HepG2 (cell line): ENCODE data around the gene BANP. TPM values are rescaled to one million over a fixed set of nuclear protein-coding genes. Genes with fewer than 3 reads are reported as not detected.

Experiments
- ERF ChIP-seq: IDR thresholded peaks from 2 replicates; pipeline ENCODE4 v1.6.1; 2018; ENCODE audit warnings: missing biosample characterization, missing genetic modification reagents
- KAT2B ChIP-seq: fragments of 150-350 bp; IDR thresholded peaks from 2 replicates; pipeline ENCODE4 v1.6.1; 2014; ENCODE audit warnings: low read depth, low read length, borderline replicate concordance
- KAT7 ChIP-seq: IDR thresholded peaks from 2 replicates; pipeline ENCODE4 v1.6.1; 2018; ENCODE audit warnings: borderline replicate concordance, missing compliant biosample characterization
- NR3C1 ChIP-seq: sonication (generic); formaldehyde crosslinking; IDR thresholded peaks from 2 replicates; pipeline ENCODE4 v1.4.0; 2020; ENCODE audit warnings: missing genetic modification reagents
- RARG ChIP-seq: sonication (generic); formaldehyde crosslinking; IDR thresholded peaks from 2 replicates; pipeline ENCODE4 v1.4.0; 2020; ENCODE audit warnings: low read depth, mild to moderate bottlenecking, missing genetic modification reagents
- ZNF317 ChIP-seq: sonication (generic); formaldehyde crosslinking; IDR thresholded peaks from 2 replicates; pipeline ENCODE4 v1.5.0; 2020; ENCODE audit warnings: mild to moderate bottlenecking, missing genetic modification reagents
- ZNF550 ChIP-seq: sonication (generic); formaldehyde crosslinking; IDR thresholded peaks from 2 replicates; pipeline ENCODE4 v1.4.0; 2020; ENCODE audit warnings: mild to moderate bottlenecking, missing genetic modification reagents, borderline replicate concordance
- ZNF766 ChIP-seq: sonication (generic); formaldehyde crosslinking; IDR thresholded peaks from 2 replicates; pipeline ENCODE4 v1.5.0; 2020; ENCODE audit warnings: missing genetic modification reagents, borderline replicate concordance
- ZSCAN21 ChIP-seq: sonication (generic); formaldehyde crosslinking; IDR thresholded peaks from 2 replicates; pipeline ENCODE4 v1.8.0; 2022; ENCODE audit warnings: mild to moderate bottlenecking, missing genetic modification reagents, moderate library complexity, borderline replicate concordance
- polyA plus RNA-seq, 8 experiments: library from polyadenylated mRNA; depleted of rRNA in 3 of 8; stranded (reverse) in 7 of 8; unstranded in 1 of 8; fragments of >200 nt; fragmentation: Illumina TruSeq in 4 of 8; extraction: Trizol in 4 of 8; gene quantifications; 2 replicates each; pipeline versions ENCODE4 v1.2.1 to v1.2.3, GENCODE V29; 2011 to 2016; ENCODE audit warnings: low read depth in 4 of 8, missing spikeins in 1 of 8, mixed read lengths in 1 of 8; ENCODE audit not compliant: insufficient read depth in 1 of 8
- total RNA-seq, 5 experiments: library from RNA; depleted of rRNA; stranded (reverse); fragments of >200 nt; fragmentation: Illumina TruSeq; extraction: Trizol; gene quantifications; 2 replicates each; pipeline ENCODE4 v1.2.3, GENCODE V29; 2016; ENCODE audit warnings: low read depth in 1 of 5
- TF ChIP-seq, protein P1 (sequence below): sonication (generic); formaldehyde crosslinking; IDR thresholded peaks from 2 replicates; pipeline ENCODE4 v1.5.1; 2020; ENCODE audit warnings: mild to moderate bottlenecking, missing genetic modification reagents, moderate library complexity
- TF ChIP-seq, protein P2 (sequence below), 2 experiments: sonication (generic) in 1 of 2; formaldehyde crosslinking in 1 of 2; IDR thresholded peaks; 2 replicates each; pipeline versions ENCODE4 v1.4.0 to v1.6.1; 2018 to 2020; ENCODE audit warnings: missing genetic modification reagents in 2 of 2, borderline replicate concordance in 1 of 2, low read depth in 1 of 2, mild to moderate bottlenecking in 1 of 2, missing biosample characterization in 1 of 2
- TF ChIP-seq, protein P3 (sequence below): sonication (generic); formaldehyde crosslinking; IDR thresholded peaks from 2 replicates; pipeline ENCODE4 v1.8.0; 2022; ENCODE audit warnings: low read depth, missing genetic modification reagents
- TF ChIP-seq, protein P4 (sequence below): sonication (generic); formaldehyde crosslinking; IDR thresholded peaks from 2 replicates; pipeline ENCODE4 v1.4.0; 2020; ENCODE audit warnings: low read depth, mild to moderate bottlenecking, missing genetic modification reagents
- TF ChIP-seq, protein P5 (sequence below): sonication (generic); formaldehyde crosslinking; IDR thresholded peaks from 2 replicates; pipeline ENCODE4 v1.5.1; 2020; ENCODE audit warnings: missing genetic modification reagents, mild to moderate bottlenecking, borderline replicate concordance
- TF ChIP-seq, protein P6 (sequence below): sonication (generic); formaldehyde crosslinking; IDR thresholded peaks from 2 replicates; pipeline ENCODE4 v1.8.0; 2022; ENCODE audit warnings: mild to moderate bottlenecking, missing genetic modification reagents, moderate library complexity

The BANP gene
- total and polyA plus RNA-seq, 2 of the 13 experiments (the other 11 are each of a cell fraction or from before 2014, with no cell fraction given): 20.2 to 23.8 TPM

DNA sequence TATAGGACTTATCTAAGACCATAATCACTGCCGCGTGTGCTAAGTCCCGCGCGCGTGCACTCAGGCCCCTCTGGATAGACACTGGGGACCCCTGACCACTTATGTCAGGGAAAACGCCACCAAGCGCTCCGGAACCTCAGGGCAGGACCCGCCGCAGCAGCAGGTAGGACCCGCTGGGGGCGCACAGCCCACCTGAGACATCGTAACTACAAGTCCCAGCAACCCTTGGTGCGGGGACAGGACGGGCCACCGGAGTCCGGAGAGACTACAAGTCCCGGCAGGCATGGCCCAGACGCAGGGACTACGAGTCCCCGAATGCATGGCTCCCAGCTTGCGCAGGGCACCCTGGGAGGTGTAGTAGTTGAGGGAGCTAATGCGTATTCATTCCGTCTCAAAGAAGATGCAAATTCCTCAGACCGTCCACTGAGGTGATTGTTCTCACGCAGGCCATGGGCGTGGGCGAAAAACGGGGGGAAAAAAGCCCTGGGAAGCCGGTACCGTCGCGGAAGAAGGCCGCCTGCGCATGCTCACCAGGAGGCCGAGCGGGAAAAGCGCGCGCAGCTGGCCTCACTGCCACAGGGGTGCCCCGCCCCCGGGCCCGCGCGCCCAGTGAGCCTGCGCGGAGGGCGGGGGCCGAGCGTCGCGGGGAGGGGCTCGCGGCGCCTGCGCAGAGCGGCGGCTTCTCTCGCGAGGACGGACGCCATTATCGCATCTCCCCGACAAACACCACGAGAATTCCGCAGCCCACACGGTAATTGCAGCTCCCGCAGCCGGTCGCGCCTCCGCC, at the start of gene BANP (continued):
- TF ChIP-seq, protein P1, sequence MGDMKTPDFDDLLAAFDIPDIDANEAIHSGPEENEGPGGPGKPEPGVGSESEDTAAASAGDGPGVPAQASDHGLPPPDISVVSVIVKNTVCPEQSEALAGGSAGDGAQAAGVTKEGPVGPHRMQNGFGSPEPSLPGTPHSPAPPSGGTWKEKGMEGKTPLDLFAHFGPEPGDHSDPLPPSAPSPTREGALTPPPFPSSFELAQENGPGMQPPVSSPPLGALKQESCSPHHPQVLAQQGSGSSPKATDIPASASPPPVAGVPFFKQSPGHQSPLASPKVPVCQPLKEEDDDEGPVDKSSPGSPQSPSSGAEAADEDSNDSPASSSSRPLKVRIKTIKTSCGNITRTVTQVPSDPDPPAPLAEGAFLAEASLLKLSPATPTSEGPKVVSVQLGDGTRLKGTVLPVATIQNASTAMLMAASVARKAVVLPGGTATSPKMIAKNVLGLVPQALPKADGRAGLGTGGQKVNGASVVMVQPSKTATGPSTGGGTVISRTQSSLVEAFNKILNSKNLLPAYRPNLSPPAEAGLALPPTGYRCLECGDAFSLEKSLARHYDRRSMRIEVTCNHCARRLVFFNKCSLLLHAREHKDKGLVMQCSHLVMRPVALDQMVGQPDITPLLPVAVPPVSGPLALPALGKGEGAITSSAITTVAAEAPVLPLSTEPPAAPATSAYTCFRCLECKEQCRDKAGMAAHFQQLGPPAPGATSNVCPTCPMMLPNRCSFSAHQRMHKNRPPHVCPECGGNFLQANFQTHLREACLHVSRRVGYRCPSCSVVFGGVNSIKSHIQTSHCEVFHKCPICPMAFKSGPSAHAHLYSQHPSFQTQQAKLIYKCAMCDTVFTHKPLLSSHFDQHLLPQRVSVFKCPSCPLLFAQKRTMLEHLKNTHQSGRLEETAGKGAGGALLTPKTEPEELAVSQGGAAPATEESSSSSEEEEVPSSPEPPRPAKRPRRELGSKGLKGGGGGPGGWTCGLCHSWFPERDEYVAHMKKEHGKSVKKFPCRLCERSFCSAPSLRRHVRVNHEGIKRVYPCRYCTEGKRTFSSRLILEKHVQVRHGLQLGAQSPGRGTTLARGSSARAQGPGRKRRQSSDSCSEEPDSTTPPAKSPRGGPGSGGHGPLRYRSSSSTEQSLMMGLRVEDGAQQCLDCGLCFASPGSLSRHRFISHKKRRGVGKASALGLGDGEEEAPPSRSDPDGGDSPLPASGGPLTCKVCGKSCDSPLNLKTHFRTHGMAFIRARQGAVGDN (CRISPR knock-in tag): peak; percentile 87
- TF ChIP-seq, protein P2, sequence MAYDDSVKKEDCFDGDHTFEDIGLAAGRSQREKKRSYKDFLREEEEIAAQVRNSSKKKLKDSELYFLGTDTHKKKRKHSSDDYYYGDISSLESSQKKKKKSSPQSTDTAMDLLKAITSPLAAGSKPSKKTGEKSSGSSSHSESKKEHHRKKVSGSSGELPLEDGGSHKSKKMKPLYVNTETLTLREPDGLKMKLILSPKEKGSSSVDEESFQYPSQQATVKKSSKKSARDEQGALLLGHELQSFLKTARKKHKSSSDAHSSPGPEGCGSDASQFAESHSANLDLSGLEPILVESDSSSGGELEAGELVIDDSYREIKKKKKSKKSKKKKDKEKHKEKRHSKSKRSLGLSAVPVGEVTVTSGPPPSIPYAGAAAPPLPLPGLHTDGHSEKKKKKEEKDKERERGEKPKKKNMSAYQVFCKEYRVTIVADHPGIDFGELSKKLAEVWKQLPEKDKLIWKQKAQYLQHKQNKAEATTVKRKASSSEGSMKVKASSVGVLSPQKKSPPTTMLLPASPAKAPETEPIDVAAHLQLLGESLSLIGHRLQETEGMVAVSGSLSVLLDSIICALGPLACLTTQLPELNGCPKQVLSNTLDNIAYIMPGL (CRISPR knock-in tag; IDR thresholded peaks at IDR 0.05; ENCODE audit: borderline replicate concordance in 1 of 2, low read depth in 1 of 2): peak; percentile 79 to 88
- TF ChIP-seq ERF (CRISPR knock-in tag) (peak; percentile 78; the same call in 1 of the 2 replicates), NR3C1 (CRISPR knock-in tag) (no peak), ZSCAN21 (CRISPR knock-in tag) (no peak; the same call in 1 of the 2 replicates), ZNF550 (CRISPR knock-in tag) (peak; percentile 3; the same call in 1 of the 2 replicates), ZNF317 (no peak), KAT7 (CRISPR knock-in tag) (peak; percentile 90; the same call in 1 of the 2 replicates), RARG (CRISPR knock-in tag) (0 out of 2 replicates have a peak, but pooled peaks have one; percentile 40), KAT2B (no peak), ZNF766 (CRISPR knock-in tag) (peak; percentile 70; the same call in 1 of the 2 replicates)
- TF ChIP-seq, protein P3, sequence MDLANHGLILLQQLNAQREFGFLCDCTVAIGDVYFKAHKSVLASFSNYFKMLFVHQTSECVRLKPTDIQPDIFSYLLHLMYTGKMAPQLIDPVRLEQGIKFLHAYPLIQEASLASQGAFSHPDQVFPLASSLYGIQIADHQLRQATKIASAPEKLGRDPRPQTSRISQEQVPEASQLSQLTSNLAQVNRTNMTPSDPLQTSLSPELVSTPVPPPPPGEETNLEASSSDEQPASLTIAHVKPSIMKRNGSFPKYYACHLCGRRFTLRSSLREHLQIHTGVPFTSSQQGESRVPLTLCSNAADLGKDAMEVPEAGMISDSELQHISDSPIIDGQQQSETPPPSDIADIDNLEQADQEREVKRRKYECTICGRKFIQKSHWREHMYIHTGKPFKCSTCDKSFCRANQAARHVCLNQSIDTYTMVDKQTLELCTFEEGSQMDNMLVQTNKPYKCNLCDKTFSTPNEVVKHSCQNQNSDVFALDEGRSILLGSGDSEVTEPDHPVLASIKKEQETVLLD (CRISPR knock-in tag): peak; percentile 92
- TF ChIP-seq, protein P4, sequence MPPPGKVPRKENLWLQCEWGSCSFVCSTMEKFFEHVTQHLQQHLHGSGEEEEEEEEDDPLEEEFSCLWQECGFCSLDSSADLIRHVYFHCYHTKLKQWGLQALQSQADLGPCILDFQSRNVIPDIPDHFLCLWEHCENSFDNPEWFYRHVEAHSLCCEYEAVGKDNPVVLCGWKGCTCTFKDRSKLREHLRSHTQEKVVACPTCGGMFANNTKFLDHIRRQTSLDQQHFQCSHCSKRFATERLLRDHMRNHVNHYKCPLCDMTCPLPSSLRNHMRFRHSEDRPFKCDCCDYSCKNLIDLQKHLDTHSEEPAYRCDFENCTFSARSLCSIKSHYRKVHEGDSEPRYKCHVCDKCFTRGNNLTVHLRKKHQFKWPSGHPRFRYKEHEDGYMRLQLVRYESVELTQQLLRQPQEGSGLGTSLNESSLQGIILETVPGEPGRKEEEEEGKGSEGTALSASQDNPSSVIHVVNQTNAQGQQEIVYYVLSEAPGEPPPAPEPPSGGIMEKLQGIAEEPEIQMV (CRISPR knock-in tag): peak; percentile 54
- TF ChIP-seq, protein P5, sequence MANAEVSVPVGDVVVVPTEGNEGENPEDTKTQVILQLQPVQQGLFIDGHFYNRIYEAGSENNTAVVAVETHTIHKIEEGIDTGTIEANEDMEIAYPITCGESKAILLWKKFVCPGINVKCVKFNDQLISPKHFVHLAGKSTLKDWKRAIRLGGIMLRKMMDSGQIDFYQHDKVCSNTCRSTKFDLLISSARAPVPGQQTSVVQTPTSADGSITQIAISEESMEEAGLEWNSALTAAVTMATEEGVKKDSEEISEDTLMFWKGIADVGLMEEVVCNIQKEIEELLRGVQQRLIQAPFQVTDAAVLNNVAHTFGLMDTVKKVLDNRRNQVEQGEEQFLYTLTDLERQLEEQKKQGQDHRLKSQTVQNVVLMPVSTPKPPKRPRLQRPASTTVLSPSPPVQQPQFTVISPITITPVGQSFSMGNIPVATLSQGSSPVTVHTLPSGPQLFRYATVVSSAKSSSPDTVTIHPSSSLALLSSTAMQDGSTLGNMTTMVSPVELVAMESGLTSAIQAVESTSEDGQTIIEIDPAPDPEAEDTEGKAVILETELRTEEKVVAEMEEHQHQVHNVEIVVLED (CRISPR knock-in tag): peak; percentile 98
- TF ChIP-seq, protein P6, sequence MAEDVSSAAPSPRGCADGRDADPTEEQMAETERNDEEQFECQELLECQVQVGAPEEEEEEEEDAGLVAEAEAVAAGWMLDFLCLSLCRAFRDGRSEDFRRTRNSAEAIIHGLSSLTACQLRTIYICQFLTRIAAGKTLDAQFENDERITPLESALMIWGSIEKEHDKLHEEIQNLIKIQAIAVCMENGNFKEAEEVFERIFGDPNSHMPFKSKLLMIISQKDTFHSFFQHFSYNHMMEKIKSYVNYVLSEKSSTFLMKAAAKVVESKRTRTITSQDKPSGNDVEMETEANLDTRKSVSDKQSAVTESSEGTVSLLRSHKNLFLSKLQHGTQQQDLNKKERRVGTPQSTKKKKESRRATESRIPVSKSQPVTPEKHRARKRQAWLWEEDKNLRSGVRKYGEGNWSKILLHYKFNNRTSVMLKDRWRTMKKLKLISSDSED (CRISPR knock-in tag): no peak
